GM19035 (cell line): ENCODE data around the gene RBM24.
"Not testable (repeated sequence)": the region's sequence is repeated elsewhere in the genome, so short reads cannot be mapped to it uniquely, and the experiment has no call there.

Source experiments
- ATAC-seq: cut with Tn5 transposase; IDR thresholded peaks from one replicate; pipeline ENCODE4 v1.9.1; 2021; ENCODE audit not compliant: unreplicated experiment

Gene RBM24

GRCh38 chr6:17289630-17290061 is 8.5 kb downstream of the RBM24 start:
- ATAC-seq = no peak

DNA sequence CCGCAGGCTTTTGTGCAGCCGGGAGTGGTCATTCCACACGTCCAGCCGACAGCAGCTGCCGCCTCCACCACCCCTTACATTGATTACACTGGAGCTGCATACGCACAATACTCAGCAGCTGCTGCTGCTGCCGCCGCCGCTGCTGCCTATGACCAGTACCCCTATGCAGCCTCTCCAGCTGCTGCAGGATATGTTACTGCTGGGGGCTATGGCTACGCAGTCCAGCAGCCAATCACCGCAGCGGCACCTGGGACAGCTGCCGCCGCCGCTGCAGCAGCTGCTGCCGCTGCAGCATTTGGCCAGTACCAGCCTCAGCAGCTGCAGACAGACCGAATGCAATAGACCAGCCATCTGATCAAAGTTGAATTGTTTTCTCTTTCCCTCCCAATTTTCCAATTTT is 10.6 kb downstream of the RBM24 start:
- ATAC-seq = no peak

DNA sequence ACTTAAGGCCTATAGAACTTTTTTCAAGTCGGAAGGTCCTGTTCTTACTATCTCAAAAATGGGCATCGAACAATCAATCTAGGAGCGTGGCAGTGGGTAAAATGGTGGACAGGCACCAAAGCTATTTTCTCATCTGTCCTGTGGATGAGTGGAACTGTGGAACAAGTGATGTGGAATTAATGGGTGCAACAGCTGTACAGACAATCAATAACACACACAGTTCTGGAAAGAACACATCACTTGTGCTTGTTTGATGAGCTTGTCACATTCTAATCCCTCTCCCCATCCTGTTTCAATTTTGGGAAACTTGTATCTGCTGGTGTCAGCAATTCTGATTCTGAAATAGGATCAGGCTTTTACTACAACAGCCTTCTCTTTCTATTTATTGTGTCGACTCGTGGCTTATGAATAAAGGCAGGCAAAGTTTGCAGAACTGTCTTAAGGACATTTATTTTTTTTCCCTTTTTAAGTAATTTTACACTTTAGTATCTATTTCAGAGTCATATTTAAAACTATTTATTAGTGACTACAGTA is 11.5 kb downstream of the RBM24 start:
- no peak for ATAC-seq

- ATAC-seq = no peak
These were observed 12.2 kb downstream of the RBM24 start for GRCh38 chr6:17293395-17293794.

GRCh38 chr6:17297271-17298080 is 16.3 kb downstream of the RBM24 start:
- no peak for ATAC-seq

- no peak for ATAC-seq
These were observed 17.1 kb downstream of the RBM24 start for GRCh38 chr6:17298257-17298656.

- no peak for ATAC-seq
These were observed 18.1 kb downstream of the RBM24 start for GRCh38 chr6:17299222-17299621.

DNA sequence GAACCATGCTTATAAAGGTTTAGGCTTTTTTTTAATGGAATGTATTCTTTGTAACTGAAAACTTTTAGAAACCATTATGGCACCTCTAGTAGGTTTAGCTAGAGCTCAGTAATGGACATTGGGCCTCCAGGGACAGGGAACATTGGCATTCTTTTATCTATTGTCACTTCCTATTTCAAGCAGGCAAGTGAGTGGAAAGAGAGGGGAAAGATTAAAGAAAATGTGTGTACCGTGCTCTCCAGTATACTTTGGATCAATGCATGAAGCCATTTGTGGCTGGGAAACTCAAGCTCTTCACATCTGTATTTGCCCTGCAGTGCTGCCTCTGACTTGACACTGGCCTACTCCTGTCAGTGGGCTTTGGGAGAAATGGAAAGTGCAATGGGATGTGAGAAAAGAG is 18.6 kb downstream of the RBM24 start:
- no peak for ATAC-seq

- no peak for ATAC-seq
These were observed 19.5 kb downstream of the RBM24 start for GRCh38 chr6:17300637-17301036.

DNA sequence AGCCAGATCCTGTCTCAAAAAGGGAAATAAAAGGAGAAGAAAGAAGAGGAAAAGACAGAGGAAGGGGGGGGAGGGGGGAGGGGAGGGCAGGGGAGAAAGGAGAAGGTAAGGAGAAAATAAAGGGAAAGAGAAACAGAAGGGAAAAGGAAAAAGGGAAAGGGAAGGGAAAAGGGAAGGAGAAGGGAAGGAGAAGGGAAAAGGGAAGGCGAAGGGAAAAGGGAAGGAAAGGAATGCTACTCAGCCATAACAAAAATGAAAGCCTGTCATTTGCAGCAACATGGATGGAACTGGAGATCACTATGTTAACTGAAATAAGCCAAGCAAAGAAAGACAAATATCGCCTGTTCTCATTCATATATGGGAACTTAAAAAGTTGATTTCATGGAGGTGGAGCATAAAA is 22.3 kb downstream of the RBM24 start:
- no peak for ATAC-seq

DNA sequence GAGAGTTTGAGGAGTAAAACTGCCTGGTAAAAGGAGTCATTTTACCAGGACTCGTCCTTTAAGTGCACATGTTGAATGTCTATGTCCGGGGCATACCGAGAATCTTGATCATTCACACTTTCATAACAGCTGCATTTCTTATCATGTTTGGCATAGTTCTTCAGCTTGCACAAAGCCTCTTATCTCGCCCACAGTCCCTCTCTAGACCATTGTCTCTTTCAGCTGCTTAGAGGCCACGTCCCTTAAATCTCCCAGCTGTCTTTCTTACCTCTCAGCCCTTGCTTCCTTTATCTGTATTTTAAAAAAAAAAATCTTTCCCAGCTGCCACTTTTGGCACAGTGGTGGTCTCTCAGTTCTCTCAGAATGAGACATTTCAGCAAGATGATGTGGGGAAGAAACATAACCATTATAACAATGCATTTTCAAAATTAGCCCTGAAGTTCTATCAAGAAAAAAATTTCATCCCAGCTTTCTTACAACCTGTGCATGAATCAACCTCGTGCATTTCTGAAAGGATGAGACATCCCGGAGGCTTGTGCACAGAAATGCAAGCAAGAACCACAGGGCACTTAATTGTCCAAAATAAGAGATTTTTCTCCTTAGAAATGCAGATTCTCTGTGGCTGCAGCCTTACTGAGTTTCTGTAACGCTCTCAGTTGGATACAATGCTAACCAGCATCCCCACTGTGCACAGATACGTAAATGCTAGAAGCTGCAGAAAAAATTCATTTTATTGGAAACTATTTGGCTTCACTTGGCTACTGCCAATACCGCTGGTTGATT is 24.2 kb downstream of the RBM24 start:
- ATAC-seq = no peak

- no peak for ATAC-seq
These were observed 30.6 kb downstream of the RBM24 start for GRCh38 chr6:17311595-17312311.

DNA sequence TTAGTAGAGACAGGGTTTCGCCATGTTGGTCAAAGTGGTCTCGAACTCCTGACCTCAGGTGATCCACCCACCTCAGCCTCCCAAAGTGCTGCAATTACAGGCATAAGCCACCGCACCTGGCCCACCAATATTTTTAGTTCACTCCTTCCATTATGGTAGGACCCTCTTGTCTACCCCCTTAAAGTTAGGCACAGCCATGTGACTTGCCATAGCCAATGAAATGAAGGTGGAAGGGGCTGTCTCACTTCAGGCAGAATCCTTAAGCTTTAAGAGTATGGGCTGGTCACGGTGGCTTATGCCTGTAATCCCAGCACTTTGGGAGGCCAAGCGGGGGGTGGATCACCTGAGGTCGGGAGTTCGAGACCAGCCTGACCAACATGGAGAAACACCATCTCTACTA is 32.1 kb downstream of the RBM24 start:
- ATAC-seq = not testable (repeated sequence)

DNA sequence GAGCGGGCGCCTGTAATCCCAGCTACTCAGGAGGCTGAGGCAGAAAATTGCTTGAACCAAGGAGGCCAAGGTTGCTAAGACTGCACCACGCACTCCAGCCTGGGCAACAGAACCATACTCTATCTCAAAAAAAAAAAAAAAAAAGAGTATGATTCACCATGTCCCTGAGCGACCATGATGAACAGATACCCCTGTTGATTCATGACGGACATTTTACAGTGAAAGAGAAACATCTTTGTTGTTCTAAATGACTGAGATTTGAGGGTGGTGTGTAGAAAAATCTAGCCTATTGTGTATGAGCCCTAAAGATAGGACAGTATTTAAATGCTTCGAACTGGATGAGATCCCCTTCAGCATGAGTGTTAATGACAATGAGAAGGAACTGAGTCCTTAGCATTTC is 32.8 kb downstream of the RBM24 start:
- no peak for ATAC-seq

GRCh38 chr6:17315262-17315661 is 34.1 kb downstream of the RBM24 start:
- no peak for ATAC-seq

DNA sequence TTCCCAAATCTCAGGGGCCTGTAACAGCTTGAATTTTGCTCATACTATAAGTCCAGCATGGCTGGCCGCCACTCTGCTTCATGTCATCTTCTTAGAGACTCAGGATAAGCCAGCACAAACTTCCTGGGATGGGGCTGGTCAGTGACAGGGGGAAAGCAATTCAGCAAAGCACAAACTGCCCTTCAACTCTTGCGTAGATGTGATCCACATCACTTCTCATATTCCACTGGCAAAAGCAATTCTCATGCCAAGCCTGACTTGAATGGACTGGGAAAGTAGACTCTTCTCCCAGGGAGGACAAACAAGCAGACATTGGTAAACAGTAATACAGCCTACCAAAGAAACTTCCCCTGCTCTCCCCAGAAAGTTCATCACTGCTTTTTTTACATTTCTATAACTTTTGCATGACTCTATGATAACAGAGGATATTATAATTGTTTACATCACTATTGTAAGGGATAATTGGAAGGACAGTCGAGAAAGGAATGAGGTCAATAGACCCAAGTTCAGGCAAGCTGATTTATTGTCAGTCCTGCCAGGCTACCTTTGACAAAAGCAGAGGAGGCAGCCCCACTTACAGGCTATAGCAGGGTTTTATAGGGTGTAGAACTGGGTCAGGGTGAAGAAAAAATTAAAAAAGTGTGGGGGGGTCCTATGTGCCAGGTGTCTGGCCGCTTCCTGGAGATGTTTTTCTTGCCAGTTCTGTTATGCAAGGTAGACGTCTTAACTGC is 37.4 kb downstream of the RBM24 start:
- ATAC-seq = no peak

- not testable (repeated sequence) for ATAC-seq
These were observed 39.1 kb downstream of the RBM24 start for GRCh38 chr6:17320266-17320665.

DNA sequence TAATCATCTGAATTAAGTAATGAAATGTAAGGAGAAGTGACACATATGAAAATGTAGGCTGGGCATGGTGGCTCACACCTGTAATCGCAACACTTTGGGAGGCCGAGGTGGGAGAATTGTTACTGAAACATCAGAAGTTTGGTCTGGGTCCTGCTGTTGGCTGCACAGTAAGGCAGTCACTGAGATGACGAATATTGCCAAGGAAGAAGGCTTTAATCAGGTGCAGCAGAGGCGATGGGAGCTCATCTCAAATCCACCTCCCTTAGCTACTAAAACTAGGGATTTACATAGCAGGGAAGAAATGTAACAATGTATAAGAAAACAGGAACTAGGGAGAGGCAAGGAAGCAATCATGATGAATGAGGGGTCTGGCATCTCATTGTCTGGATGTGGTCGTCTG is 50.1 kb downstream of the RBM24 start:
- no peak for ATAC-seq

DNA sequence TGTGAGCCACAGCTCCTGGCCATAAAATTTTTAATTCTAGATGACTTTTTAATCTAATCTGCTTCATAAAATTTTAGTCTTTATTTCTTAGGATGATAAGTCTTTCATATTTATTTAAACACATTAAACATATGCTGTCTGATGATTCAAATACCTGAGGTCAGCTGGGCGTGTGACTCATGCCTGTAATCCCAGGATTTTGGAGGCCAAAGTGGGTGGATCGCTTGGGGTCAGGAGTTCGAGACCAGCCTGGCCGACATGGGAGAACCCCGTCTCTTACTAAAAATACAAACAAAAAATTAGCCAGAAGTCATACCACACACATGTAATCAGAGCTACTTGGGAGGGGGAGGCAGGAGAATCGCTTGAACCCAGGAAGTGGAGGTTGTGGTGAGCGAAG is 53.1 kb downstream of the RBM24 start:
- no peak for ATAC-seq

DNA sequence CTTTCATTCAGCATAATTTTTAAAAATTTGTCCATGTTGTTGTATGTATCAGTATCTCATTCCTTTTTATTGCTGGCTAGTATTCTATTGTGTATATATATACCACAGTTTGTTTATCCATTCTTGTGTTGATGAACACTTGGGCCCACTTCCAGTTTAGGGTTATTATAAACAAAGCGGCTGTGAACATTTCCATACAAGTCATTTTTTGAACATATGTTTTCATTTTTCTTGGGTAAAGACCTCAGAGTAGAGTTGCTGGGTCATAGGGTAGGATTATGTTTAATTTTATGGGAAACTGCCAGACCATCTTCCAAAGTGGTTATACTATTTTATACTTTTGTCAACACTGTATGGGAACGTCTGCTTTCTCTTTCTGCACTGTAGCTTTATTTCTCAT is 55.3 kb downstream of the RBM24 start:
- no peak for ATAC-seq

- no peak for ATAC-seq
These were observed 58.1 kb downstream of the RBM24 start for GRCh38 chr6:17339308-17339670.
